HT1080 (cell line): ENCODE data around the gene NLRP7. TPM values are rescaled to one million over a fixed set of nuclear protein-coding genes. Genes with fewer than 3 reads are reported as not detected.

Experiments
- DNase-seq: peaks from one replicate; pipeline ENCODE4 v3.0.0-alpha.2; 2015; ENCODE audit warnings: low read depth
- small RNA-seq: library from RNA; depleted of rRNA; stranded (forward); fragments of <200 nt; gene quantifications from one replicate; pipeline ENCODE3, GENCODE V24; 2014
- total RNA-seq: library from RNA; depleted of rRNA; stranded (reverse); fragments of >200 nt; shearing (Covaris generic); gene quantifications from 2 replicates; pipeline ENCODE4 v1.2.3, GENCODE V29; 2014; rRNA removed

The NLRP7 gene
- total RNA-seq, 1 experiment from 2014 or later, result not detected

GRCh38 chr19:54875506-54875905, 71.8 kb downstream of the NLRP7 start:
- DNase-seq, result no peak

- no peak for DNase-seq
Observed at GRCh38 chr19:54873990-54874389, 73.3 kb downstream of the NLRP7 start, which contains the start of gene FCAR. TSS of gene FCAR (plus strand) at chr19:54874235. CDS start at chr19:54874290, 55 bp downstream.

Small RNA genes lying within 50 kb of the gene (small RNA-seq; reads per million reads assigned to genes)
- not detected for gene AC011476.8

Other genes starting within 250 kb of the NLRP7 start
- not detected in 2 replicates for gene KIR3DL3, start 223.1 kb downstream of the NLRP7 start, total RNA-seq
- gene KIR2DL3, start 209.0 kb downstream of the NLRP7 start, total RNA-seq, result not detected in 2 replicates
- gene KIR2DL1, start 177.7 kb downstream of the NLRP7 start, total RNA-seq, result not detected in 2 replicates
- not detected in 2 replicates for gene KIR2DL4, start 143.9 kb downstream of the NLRP7 start, total RNA-seq
- not detected in 2 replicates for gene KIR3DL1, start 131.1 kb downstream of the NLRP7 start, total RNA-seq
- not detected in 2 replicates for gene KIR2DS4, start 114.9 kb downstream of the NLRP7 start, total RNA-seq
- not detected in 2 replicates for gene KIR3DL2, start 97.1 kb downstream of the NLRP7 start, total RNA-seq
- not detected in 2 replicates for gene FCAR, start 73.3 kb downstream of the NLRP7 start, total RNA-seq
- 0.43 TPM in 1 of 2 replicates, not detected in the other for gene NCR1, start 41.4 kb downstream of the NLRP7 start, total RNA-seq
- not detected in 2 replicates for gene NLRP2, start 18.8 kb upstream of the NLRP7 start, total RNA-seq
- gene GP6, start 90.7 kb upstream of the NLRP7 start, total RNA-seq, result 0.03 and 0.05 TPM in 2 replicates
- 15.6 and 18.6 TPM in 2 replicates for gene RDH13, start 115.6 kb upstream of the NLRP7 start, total RNA-seq
- 7.3 and 7.8 TPM in 2 replicates for gene EPS8L1, start 128.3 kb upstream of the NLRP7 start, total RNA-seq
- 51.1 and 57.6 TPM in 2 replicates for gene PPP1R12C, start 170.1 kb upstream of the NLRP7 start, total RNA-seq
- gene TNNT1, start 201.7 kb upstream of the NLRP7 start, total RNA-seq, result 28.7 and 33.4 TPM in 2 replicates
- gene TNNI3, start 210.2 kb upstream of the NLRP7 start, total RNA-seq, result not detected in 2 replicates
- gene DNAAF3, start 219.1 kb upstream of the NLRP7 start, total RNA-seq, result 2.0 and 2.2 TPM in 2 replicates
- gene SYT5, start 232.8 kb upstream of the NLRP7 start, total RNA-seq, result not detected in 2 replicates